ENCODE data around the gene TSPOAP1.
A peak's percentile ranks its signal among the peaks of the same experiment; 100 is the strongest.

Gene TSPOAP1

GRCh38 chr17:58302919-58303585 is 25.5 kb downstream of the TSPOAP1 start:
- H3K4me3 ChIP-seq, result no peak overlapping the region
- TF ChIP-seq CTCF (IDR thresholded peaks at IDR 0.05), result no peak
- no peaks in the 10 kb centered on the region for H3K9me3 ChIP-seq
- DNase-seq, result peak in 1 of 2 donors; percentile 15
- no peak overlapping the region for H3K27ac ChIP-seq
- H3K36me3 ChIP-seq, result peaks cover 0 to 40% (median 15%) of the 10 kb centered on the region in 3 donors
- H3K4me1 ChIP-seq, result no peaks in the 10 kb centered on the region
- intact Hi-C loops (cut with DNase I; ENCODE audit: low total_unique reads), result no loop called here
- H3K27me3 ChIP-seq, result no peaks in the 10 kb centered on the region

- Histone ChIP-seq H3K4me1 (no peaks in the 10 kb centered on the region), H3K9me3 (no peaks in the 10 kb centered on the region), H3K36me3 (peaks cover 0 to 32% (median 11%) of the 10 kb centered on the region in 3 donors), H3K4me3 (no peak overlapping the region), H3K27me3 (no peaks in the 10 kb centered on the region), H3K27ac (no peak overlapping the region)
- intact Hi-C loops (cut with DNase I; ENCODE audit: low total_unique reads), result no loop called here
- TF ChIP-seq CTCF (IDR thresholded peaks at IDR 0.05), result no peak
- peak in 1 of 2 donors; percentile 11 for DNase-seq
These were observed 26.2 kb downstream of the TSPOAP1 start for GRCh38 chr17:58302171-58302918.

- TF ChIP-seq CTCF (IDR thresholded peaks at IDR 0.05), result no peak
- Histone ChIP-seq H3K36me3 (peaks cover 0 to 25% (median 11%) of the 10 kb centered on the region in 3 donors), H3K27me3 (no peaks in the 10 kb centered on the region), H3K9me3 (no peaks in the 10 kb centered on the region), H3K4me1 (no peaks in the 10 kb centered on the region), H3K27ac (no peak overlapping the region), H3K4me3 (no peak overlapping the region)
- peak in 1 of 2 donors; percentile 3 for DNase-seq
- intact Hi-C loops (cut with DNase I; ENCODE audit: low total_unique reads), result no loop called here
These were observed 27.0 kb downstream of the TSPOAP1 start for GRCh38 chr17:58301504-58302150.

- intact Hi-C loops (cut with DNase I; ENCODE audit: low total_unique reads), result no loop called here
- H3K4me1 ChIP-seq, result no peaks in the 10 kb centered on the region
- no peak for TF ChIP-seq CTCF (IDR thresholded peaks at IDR 0.05)
These were observed 28.3 kb downstream of the TSPOAP1 start for GRCh38 chr17:58300336-58300735.

GRCh38 chr17:58294034-58294433 is 34.6 kb downstream of the TSPOAP1 start:
- Histone ChIP-seq H3K9me3 (no peaks in the 10 kb centered on the region), H3K36me3 (no peaks in the 10 kb centered on the region), H3K27ac (no peak overlapping the region), H3K4me1 (no peaks in the 10 kb centered on the region), H3K27me3 (peaks cover 0 to 1% of the 10 kb centered on the region in 2 donors), H3K4me3 (no peak overlapping the region)
- DNase-seq, result no peak
- TF ChIP-seq CTCF (IDR thresholded peaks at IDR 0.05), result no peak
- intact Hi-C loops (cut with DNase I; ENCODE audit: low total_unique reads), result no loop called here

More at GRCh38 chr17:58300336-58300735, 28.3 kb downstream of the TSPOAP1 start:
- Histone ChIP-seq H3K27me3 (no peaks in the 10 kb centered on the region), H3K9me3 (no peaks in the 10 kb centered on the region), H3K27ac (no peak overlapping the region), H3K36me3 (peaks cover 0 to 19% (median 11%) of the 10 kb centered on the region in 3 donors), H3K4me3 (no peak overlapping the region)
- peak in 1 of 2 donors; percentile 2 for DNase-seq
